HL-60 (cell line): ENCODE data around the gene IFNGR2.

Source experiments
- CTCF ChIP-seq: IDR thresholded peaks from one replicate; pipeline ENCODE4 v1.5.1; 2011; ENCODE audit warnings: low read length, control low read depth, inconsistent platforms; ENCODE audit not compliant: insufficient read depth
- GABPA ChIP-seq: IDR thresholded peaks from 2 replicates; pipeline ENCODE4 v1.6.1; 2012; ENCODE audit warnings: low read depth
- POLR2AphosphoS5 ChIP-seq: IDR thresholded peaks from 2 replicates; pipeline ENCODE4 v1.6.1; 2012; ENCODE audit warnings: low read depth
- SPI1 ChIP-seq: IDR thresholded peaks from 2 replicates; pipeline ENCODE4 v1.6.1; 2012; ENCODE audit warnings: low read depth, mild to moderate bottlenecking, borderline replicate concordance
- TF ChIP-seq, protein P1 (sequence below): IDR thresholded peaks from 2 replicates; pipeline ENCODE4 v1.6.1; 2012; ENCODE audit warnings: low read depth; ENCODE audit not compliant: insufficient replicate concordance

DNA sequence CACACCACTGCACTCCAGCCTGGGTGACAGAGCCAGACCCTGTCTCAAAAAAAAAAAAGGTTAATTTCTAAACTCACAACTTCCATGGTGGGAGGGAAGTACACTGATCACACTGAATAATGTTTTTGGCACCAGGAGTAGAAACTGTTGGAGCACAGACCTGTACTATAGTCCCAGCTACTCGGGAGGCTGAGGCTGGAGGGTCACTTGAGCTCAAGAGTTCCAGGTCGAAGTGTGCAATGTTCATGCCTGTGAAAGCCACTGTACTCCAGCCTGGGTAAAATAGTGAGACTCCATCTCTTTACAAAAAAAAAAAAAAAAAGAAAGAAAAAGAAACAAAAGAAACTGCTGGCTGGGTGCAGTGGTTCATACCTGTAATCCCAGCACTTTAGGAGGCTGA, 41.3 kb downstream of the IFNGR2 start:
- TF ChIP-seq POLR2AphosphoS5 (no peak), CTCF (no peak), GABPA (no peak), SPI1 (no peak)
- TF ChIP-seq, protein P1, sequence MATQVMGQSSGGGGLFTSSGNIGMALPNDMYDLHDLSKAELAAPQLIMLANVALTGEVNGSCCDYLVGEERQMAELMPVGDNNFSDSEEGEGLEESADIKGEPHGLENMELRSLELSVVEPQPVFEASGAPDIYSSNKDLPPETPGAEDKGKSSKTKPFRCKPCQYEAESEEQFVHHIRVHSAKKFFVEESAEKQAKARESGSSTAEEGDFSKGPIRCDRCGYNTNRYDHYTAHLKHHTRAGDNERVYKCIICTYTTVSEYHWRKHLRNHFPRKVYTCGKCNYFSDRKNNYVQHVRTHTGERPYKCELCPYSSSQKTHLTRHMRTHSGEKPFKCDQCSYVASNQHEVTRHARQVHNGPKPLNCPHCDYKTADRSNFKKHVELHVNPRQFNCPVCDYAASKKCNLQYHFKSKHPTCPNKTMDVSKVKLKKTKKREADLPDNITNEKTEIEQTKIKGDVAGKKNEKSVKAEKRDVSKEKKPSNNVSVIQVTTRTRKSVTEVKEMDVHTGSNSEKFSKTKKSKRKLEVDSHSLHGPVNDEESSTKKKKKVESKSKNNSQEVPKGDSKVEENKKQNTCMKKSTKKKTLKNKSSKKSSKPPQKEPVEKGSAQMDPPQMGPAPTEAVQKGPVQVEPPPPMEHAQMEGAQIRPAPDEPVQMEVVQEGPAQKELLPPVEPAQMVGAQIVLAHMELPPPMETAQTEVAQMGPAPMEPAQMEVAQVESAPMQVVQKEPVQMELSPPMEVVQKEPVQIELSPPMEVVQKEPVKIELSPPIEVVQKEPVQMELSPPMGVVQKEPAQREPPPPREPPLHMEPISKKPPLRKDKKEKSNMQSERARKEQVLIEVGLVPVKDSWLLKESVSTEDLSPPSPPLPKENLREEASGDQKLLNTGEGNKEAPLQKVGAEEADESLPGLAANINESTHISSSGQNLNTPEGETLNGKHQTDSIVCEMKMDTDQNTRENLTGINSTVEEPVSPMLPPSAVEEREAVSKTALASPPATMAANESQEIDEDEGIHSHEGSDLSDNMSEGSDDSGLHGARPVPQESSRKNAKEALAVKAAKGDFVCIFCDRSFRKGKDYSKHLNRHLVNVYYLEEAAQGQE: no peak
